GM12878 (cell line): ENCODE data around the gene SF3A1. TPM values are rescaled to one million over a fixed set of nuclear protein-coding genes. Genes with fewer than 3 reads are reported as not detected.

Source experiments
- ATAC-seq: fragments of 200-7000 bp; cut with Tn5 transposase; 3 replicates; pipeline ENCODE4 v1.9.1; 2020; ENCODE audit warnings: mild to moderate bottlenecking, moderate library complexity
- BruUV-seq: library from RNA; stranded (reverse); fragments of 400-500 nt; replicated peaks from 2 replicates; lab custom pipeline; 2021; lab: Mats Ljungman, UMichigan
- CTCF ChIA-PET: fragments of 300-600 bp; sonication (Branson Sonifier 250); formaldehyde crosslinking; extraction: SDS; loops from one replicate; lab custom pipeline; 2021; ENCODE audit warnings: inconsistent platforms; lab: Yijun Ruan, JAX
- POLR2A ChIA-PET: fragments of 350-600 bp; formaldehyde crosslinking; extraction: SDS; loops from one replicate; lab custom pipeline; 2021; ENCODE audit warnings: inconsistent platforms; lab: Charles Lee
- RAD21 ChIA-PET: fragments of 300-600 bp; sonication (Branson Sonifier 250); formaldehyde crosslinking; loops from one replicate; lab custom pipeline; 2023; ENCODE audit warnings: antibody characterized with exemption; ENCODE audit not compliant: unreplicated experiment; lab: Charles Lee
- SMC1A ChIA-PET: fragments of 300-600 bp; sonication (Branson Sonifier 250); formaldehyde crosslinking; loops from one replicate; lab custom pipeline; 2023; ENCODE audit not compliant: unreplicated experiment, uncharacterized antibody; lab: Charles Lee
- DNase-seq: peaks from one replicate; pipeline ENCODE4 v3.0.0-alpha.2; 2011; ENCODE audit warnings: low read depth, low spot score
- FAIRE-seq: peaks from 3 replicates; lab custom pipeline; 2011; peaks lifted over from hg19 to GRCh38; lab: Jason Lieb, UNC
- H2AFZ ChIP-seq: 2 replicates; pipeline ENCODE4 v1.6.0; 2011; ENCODE audit warnings: low read depth, low read length, control low read depth; ENCODE audit not compliant: control insufficient read depth
- H3K27ac ChIP-seq: 2 replicates; pipeline ENCODE4 v1.5.1; 2011; ENCODE audit warnings: control low read depth; ENCODE audit not compliant: control insufficient read depth, insufficient read depth
- H3K27me3 ChIP-seq, 2 experiments: replicated peaks in 1 of 2; 2 replicates each; pipeline versions ENCODE4 v1.6.0 to v1.6.1; 2011; ENCODE audit warnings: low read length in 1 of 2; ENCODE audit not compliant: control insufficient read depth in 2 of 2, insufficient read depth in 2 of 2
- H3K36me3 ChIP-seq, 2 experiments: 2 replicates each; pipeline ENCODE4 v1.5.1; 2011; ENCODE audit warnings: low read length in 1 of 2; ENCODE audit not compliant: control insufficient read depth in 2 of 2, insufficient read depth in 2 of 2
- H3K4me1 ChIP-seq: 2 replicates; pipeline ENCODE4 v1.6.1; 2011; ENCODE audit warnings: mild to moderate bottlenecking, low read length, moderate library complexity, mixed read lengths; ENCODE audit not compliant: control insufficient read depth, insufficient read depth
- H3K4me2 ChIP-seq: 2 replicates; pipeline ENCODE4 v1.6.0; 2011; ENCODE audit warnings: control low read depth; ENCODE audit not compliant: control insufficient read depth, insufficient read depth
- H3K4me3 ChIP-seq: fragments of 200-600 bp; sonication (generic); 2 replicates; pipeline ENCODE4 v1.5.1; 2016
- H3K79me2 ChIP-seq: 2 replicates; pipeline ENCODE4 v1.6.0; 2011; ENCODE audit warnings: low read length; ENCODE audit not compliant: control insufficient read depth, insufficient read depth
- H3K9ac ChIP-seq: 2 replicates; pipeline ENCODE4 v1.8.0; 2011; ENCODE audit warnings: low read length, control low read depth, mixed read lengths; ENCODE audit not compliant: control insufficient read depth, insufficient read depth
- H3K9me3 ChIP-seq: replicated peaks from 3 replicates; pipeline ENCODE4 v1.5.1; 2011; ENCODE audit warnings: mild to moderate bottlenecking, low read length; ENCODE audit not compliant: control insufficient read depth, insufficient read depth
- H4K20me1 ChIP-seq: 2 replicates; pipeline ENCODE4 v1.6.0; 2011; ENCODE audit not compliant: control insufficient read depth, insufficient read depth
- BHLHE40 ChIP-seq, 2 experiments: fragments of 450-650 bp in 1 of 2; IDR thresholded peaks; 2 replicates each; pipeline ENCODE4 v1.6.1; 2011 to 2017; ENCODE audit warnings: low read depth in 2 of 2, borderline replicate concordance in 1 of 2, improper control_type of control experiment in 1 of 2, low read length in 1 of 2, mild to moderate bottlenecking in 1 of 2
- JUNB ChIP-seq: IDR thresholded peaks from 2 replicates; pipeline ENCODE4 v1.6.1; 2016; ENCODE audit warnings: antibody characterized with exemption, mild to moderate bottlenecking
- MEF2B ChIP-seq: fragments of 450-650 bp; IDR thresholded peaks from 2 replicates; pipeline ENCODE4 v1.6.1; 2018; ENCODE audit warnings: mild to moderate bottlenecking, moderate library complexity; ENCODE audit not compliant: partially characterized antibody, poor library complexity, severe bottlenecking
- WGBS: methylation state at CpG from one replicate; pipeline ENCODE4 v1.1.6; 2016; ENCODE audit warnings: low lambda C conversion rate; ENCODE audit not compliant: insufficient replicate concordance, insufficient coverage; ENCODE audit errors: missing lambda C conversion rate; 5-methylcytosine and 5-hydroxymethylcytosine counted together
- in situ Hi-C: fragments of 300-500 bp; cut with MboI; formaldehyde crosslinking; loops from 9 replicates; pipeline ENCODE4 v1.14.3; 2018; ENCODE audit warnings: mixed read lengths
- intact Hi-C: fragments of 100-400 bp; cut with micrococcal nuclease; formaldehyde crosslinking; loops from one replicate; pipeline ENCODE4 v1.14.2; 2022; ENCODE audit not compliant: unreplicated experiment
- polyA plus RNA-seq, 11 experiments: library from polyadenylated mRNA; depleted of rRNA in 4 of 11; unstranded in 6 of 11; stranded (reverse) in 5 of 11; fragments of >200 nt; fragmentation: Nextera tagmentation in 4 of 11; fragmentation: Illumina TruSeq in 1 of 11; extraction: Ambion mirVana in 4 of 11; extraction: Trizol in 1 of 11; gene quantifications; 1 replicate in 1 of 11; 2 replicates in 10 of 11; pipeline versions ENCODE4 v1.2.1 to v1.2.3, GENCODE V29; 2011 to 2016; ENCODE audit warnings: inconsistent platforms in 2 of 11, missing spikeins in 2 of 11, low read depth in 1 of 11
- total RNA-seq, 4 experiments: library from RNA; depleted of rRNA in 3 of 4; stranded (reverse); fragments of >200 nt in 3 of 4; fragmentation: Illumina TruSeq in 1 of 4; extraction: Trizol in 1 of 4; gene quantifications; 2 replicates each; pipeline versions ENCODE4 v1.2.1 to v1.2.3, GENCODE V29; 2013 to 2021

SF3A1 gene
- total and polyA plus RNA-seq, 10 of the 15 experiments (the other 5 are each of a cell fraction or from before 2014, with no cell fraction given), result 10.4 to 239 (median 46.0) TPM

DNA sequence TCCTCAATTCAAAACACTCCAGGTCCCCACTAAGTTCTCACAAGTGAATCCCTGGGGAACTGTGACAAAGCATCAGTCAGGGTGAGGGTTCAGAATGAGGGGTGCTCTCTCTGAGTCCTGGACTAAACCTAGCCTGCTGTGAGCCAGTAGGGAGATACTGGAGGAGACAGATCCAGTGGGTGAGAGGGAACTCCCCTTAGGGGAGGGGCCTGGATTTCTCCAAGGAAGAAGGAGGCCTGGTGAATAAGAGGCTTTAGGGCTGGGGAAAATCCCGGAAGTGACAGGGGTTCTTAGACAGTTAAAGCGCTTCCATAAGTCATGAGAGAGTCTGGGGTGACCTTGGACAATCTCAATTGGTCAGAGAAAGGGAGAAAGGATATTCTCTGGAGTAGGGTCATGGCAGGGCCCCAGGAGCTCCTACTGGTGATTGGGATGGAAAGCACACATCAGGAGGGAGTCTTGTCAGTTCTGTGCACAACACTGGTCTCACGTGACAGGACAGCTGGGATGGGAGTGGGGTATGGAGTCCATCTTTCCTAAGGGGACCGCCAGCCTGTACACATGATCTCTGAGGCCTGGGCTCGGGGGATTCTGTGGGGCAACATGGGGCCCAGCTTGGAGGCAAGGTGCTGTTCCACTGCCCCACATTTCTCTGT lies 31.5 kb downstream of the SF3A1 start:
- TF ChIP-seq MEF2B (peak; percentile 74), JUNB (no peak), BHLHE40 (IDR thresholded peaks at IDR 0.05; ENCODE audit: borderline replicate concordance in 1 of 2, low read depth in 2 of 2, low read length in 1 of 2) (peak in 1 of 2 experiments; percentile 40; a peak in 1 of 4 replicates)
- RAD21 ChIA-PET, result interaction anchor here (0.8 to 7.7 kb wide), 4 partner anchors 10 to 35 kb away, joined by 3 to 118 read pairs (median 22); partner anchors contain the start of gene CASTOR1

More for the DNA sequence above, 31.5 kb downstream of the SF3A1 start:
- H3K27ac ChIP-seq, result peak overlapping the region; percentile 69
- in situ Hi-C loops (no loop called here), intact Hi-C loops (loop anchor here (2.0 kb wide), 1 partner anchor 14 kb away; no protein-coding TSS in a partner anchor)
- H3K4me3 ChIP-seq, result peak overlapping the region; percentile 93
- ChIA-PET SMC1A (interaction anchor here (1.0 to 9.5 kb wide), 7 partner anchors 11 to 237 kb away, joined by 3 to 100 read pairs (median 5); partner anchors contain the start of genes CASTOR1, CCDC157 and SF3A1), CTCF (interaction anchor here (0.9 to 11.2 kb wide), 10 partner anchors 9 to 217 kb away, joined by 3 to 125 read pairs (median 4); partner anchors contain the start of genes CASTOR1 and MTFP1), POLR2A (interaction anchor here (0.5 to 8.7 kb wide), 8 partner anchors 16 to 129 kb away, joined by 3 to 198 read pairs (median 14); partner anchors contain the start of genes CASTOR1, CCDC157 and SF3A1)
- H3K4me1 ChIP-seq, result peaks cover 16% of the 10 kb centered on the region
- no peak for FAIRE-seq
- H3K79me2 ChIP-seq, result peaks cover 42% of the 10 kb centered on the region
- H3K9ac ChIP-seq, result peak overlapping the region; percentile 63
- ATAC-seq, result no peak
- H3K27me3 ChIP-seq, result no peaks in the 10 kb centered on the region
- no peaks in the 10 kb centered on the region for H4K20me1 ChIP-seq
- no peak for DNase-seq
- WGBS, result 93% methylated on average over 5 of the region's 5 CpGs
- no TSS peak for BruUV-seq
- peak overlapping the region; percentile 96 for H3K4me2 ChIP-seq
- H3K9me3 ChIP-seq, result no peaks in the 10 kb centered on the region
- no peak overlapping the region for H2AFZ ChIP-seq
- no peaks in the 10 kb centered on the region for H3K36me3 ChIP-seq
